HG02852 (cell line): ENCODE results near the gene GHR.
"Not testable (repeated sequence)": the region's sequence is repeated elsewhere in the genome, so short reads cannot be mapped to it uniquely, and the experiment has no call there.

Source experiments
- ATAC-seq: cut with Tn5 transposase; IDR thresholded peaks from one replicate; pipeline ENCODE4 v1.9.1; 2021; ENCODE audit warnings: mild to moderate bottlenecking, moderate library complexity; ENCODE audit not compliant: unreplicated experiment

Gene GHR

GRCh38 chr5:42638972-42639371 is 215.7 kb downstream of the GHR start:
- ATAC-seq: no peak

DNA sequence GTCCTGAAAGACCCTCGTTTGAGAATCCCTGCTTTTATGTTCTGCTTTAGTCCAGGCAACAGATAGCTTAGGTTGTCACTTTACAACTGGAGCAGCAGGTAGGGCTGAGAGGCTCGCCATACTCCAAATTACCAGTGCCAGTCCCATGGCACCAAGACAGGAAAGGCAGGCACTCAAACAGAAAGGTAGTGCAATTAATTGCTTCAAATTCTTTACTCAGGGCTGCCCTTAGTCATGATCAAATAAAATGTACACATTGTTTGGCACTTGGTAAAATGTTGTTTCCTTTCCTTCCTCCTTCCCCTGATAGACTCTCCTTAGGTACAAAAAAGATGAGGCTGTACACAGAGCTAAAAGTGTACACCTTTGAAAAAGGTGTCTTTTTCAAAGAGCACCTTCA is 217.6 kb downstream of the GHR start:
- ATAC-seq: no peak

DNA sequence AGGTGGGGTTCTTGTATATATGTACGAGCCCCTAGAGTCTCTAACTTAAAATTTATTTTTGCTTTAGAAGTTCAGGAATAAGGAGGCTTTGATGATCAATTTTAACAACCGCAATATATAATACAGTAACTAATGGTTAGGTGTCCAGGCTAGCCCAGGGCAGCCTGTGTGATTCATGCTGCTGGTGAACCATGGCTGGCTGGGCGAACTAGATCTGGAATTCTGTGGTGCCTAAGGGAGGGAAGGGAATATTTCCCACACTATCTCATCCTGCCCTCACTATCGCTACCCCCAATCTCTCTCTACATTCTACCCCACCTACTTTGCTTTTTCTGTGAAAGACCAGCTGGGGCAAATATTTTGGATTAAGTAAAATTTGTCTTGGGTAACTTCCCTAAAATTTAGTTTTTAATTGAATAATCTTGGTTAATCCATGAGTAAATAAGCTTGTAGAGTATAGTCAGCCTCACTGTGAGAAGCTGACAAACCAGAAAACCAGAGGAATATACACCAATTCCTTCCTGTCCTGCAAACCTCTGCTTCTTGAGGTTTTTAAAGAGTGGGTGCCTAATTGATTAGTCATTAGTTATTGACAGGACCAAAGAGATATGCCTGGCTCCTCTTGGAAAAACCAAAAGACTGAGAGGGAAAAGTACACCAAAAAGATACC is 218.2 kb downstream of the GHR start:
- no peak for ATAC-seq

GRCh38 chr5:42642006-42642405 is 218.8 kb downstream of the GHR start:
- no peak for ATAC-seq

- no peak for ATAC-seq
These were observed 220.1 kb downstream of the GHR start for GRCh38 chr5:42643360-42643759.

DNA sequence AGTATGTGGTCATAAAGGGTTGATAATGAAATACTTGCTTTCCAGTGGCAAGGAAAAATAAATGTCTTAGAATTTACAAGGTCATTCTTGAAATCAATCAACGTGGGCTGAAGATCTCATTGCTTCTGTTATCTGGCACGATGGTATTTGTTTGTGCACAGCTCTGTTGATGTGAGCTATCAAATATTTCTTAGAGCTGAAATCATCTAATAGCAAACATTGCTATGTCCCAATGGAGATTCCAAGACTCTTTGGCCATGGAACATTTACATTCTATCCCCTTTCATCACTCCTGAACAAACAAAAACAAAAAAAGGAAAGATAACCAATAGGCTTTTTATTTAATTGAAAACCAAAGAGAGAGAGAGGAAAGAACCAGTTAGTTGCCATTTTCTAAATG is 221.9 kb downstream of the GHR start:
- ATAC-seq: no peak

DNA sequence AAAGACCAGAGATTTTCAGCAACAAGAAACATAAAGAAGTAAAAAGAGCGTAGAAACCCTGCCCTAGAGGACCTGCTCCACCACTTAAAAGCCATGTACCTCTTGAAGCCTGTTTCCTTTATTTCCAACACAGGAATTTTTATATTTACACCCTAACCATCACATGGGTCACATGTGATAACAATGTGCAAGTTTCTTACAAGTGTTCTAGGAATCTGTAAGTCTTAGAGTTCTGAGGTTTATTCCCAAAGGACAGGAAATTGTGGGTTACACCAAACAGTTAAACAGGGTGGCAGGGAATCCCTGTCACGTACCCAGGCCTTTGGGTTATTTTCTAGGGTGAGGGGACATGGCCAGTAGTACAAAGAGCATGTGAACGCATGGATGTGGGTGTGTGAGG is 224.8 kb downstream of the GHR start:
- no peak for ATAC-seq

- no peak for ATAC-seq
These were observed 225.7 kb downstream of the GHR start for GRCh38 chr5:42648915-42649314.

DNA sequence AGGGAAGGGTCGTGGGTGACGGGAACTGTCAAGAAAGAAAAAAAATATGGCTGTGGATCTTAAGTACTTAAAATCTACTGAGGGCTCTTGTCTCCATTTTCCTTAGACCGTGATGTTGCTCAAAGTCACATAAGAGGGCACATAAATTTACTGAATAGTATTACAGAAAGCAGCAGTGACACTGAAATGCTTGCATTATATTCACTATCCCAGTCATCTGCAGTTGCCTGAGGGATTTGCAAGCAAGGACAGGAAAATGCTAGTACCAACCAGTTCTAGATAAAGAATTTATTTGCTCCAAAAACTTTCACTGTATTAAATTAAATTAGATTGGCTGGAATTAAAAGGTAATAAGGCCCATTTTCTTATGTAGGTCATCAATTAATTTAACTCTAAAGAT is 226.8 kb downstream of the GHR start:
- no peak for ATAC-seq

DNA sequence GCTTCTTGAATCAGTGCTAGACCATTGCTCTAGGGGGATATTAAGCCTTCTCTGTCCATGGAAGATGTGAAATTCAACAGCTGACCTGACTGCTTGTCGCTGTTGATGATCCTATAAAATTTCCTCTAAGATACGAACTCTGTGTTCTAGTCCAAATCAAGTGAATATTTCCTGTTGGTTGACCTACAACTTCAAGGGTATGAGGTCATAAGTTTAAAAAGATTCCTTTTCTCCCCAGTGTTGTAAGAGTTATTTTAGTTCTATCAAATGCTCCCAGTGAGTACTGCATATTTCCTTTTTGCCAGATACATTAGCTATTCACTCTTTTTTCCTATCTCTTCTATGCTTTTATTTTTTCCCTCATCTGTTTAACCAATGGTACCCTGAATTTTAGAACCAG is 230.5 kb downstream of the GHR start:
- no peak for ATAC-seq

DNA sequence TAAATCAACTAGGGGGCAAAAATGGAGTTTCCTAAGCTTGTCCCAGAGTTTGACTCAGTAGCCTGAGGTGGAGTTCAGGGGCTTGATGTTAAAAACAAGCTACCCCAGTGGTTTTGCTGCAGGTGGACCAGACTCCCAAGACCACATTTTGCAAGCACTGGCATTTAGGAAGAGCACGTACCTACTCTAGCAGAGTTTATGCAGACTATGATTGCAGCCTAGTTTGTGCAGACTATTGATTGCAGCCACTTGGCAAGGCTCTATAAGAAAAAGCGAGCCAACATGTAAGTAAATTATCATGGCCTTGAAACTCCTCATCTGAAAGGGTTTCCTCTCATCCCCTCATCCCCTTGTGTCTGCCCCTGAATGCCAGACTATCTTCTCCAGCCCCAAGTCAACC is 231.4 kb downstream of the GHR start:
- ATAC-seq: no peak

GRCh38 chr5:42655982-42656650 is 232.9 kb downstream of the GHR start:
- ATAC-seq: no peak

GRCh38 chr5:42656651-42657015 is 233.4 kb downstream of the GHR start:
- ATAC-seq: no peak

DNA sequence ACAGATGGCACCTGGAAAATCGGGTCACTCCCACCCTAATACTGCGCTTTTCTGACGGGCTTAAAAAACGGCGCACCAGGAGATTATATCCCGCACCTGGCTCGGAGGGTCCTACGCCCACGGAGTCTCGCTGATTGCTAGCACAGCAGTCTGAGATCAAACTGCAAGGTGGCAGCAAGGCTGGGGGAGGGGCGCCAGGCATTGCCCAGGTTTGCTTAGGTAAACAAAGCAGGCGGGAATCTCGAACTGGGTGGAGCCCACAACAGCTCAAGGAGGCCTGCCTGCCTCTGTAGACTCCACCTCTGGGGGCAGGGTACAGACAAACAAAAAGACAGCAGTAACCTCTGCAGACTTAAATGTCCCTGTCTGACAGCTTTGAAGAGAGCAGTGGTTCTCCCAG is 236.6 kb downstream of the GHR start:
- ATAC-seq: not testable (repeated sequence)

DNA sequence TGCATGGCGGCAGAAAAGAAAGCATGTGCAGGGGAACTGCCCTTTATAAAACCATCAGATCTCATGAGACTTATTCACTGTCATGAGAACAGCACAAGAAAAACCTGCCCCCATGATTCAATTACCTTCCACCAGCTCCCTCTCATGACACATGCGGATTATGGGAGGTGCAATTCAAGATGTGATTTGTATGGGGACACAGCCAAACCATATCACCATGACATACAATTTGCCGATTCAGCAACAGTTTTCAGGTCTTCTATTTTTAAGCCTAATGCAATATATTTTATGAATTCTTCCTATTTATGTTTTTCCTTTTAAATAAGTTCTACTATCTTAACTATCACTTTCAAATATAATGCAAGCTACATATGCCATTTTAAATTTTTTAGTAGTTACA is 242.6 kb downstream of the GHR start:
- no peak for ATAC-seq

DNA sequence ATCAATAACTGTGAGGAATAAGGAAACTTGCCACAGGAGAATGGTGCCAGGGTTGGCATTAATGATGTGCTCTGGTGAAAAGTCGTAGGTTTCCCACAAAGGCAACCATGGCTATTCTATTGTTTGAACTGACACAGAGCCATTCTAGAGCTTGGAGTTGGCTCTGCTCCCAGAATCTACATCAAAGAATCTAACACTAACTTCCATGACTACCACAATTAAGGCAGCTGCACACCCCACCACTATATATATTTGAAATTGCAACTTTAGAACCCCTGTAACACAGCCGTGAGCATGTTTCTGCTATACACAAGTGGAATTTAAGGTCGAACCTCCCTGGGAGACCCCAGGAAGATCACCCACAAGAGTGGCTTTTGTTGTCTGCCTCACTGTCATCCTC is 243.6 kb downstream of the GHR start:
- no peak for ATAC-seq

DNA sequence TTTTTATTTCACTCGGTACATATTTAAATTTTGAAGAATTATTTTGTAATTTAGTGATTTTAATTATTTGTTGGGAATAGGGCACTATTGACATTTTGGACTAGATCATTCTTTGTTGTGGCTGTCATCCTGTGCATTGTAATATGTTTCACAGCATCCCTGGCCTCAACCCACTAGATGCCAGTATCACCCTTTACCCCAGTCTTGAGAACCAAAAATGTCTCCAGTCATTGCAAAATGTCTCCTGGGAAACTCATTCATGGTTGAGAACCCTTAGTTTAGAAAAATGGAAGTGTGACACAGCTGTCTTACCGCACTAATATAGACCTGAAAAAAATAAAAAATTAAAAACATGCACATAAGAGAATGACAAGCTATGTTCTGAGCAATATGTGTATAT is 245.0 kb downstream of the GHR start:
- no peak for ATAC-seq

DNA sequence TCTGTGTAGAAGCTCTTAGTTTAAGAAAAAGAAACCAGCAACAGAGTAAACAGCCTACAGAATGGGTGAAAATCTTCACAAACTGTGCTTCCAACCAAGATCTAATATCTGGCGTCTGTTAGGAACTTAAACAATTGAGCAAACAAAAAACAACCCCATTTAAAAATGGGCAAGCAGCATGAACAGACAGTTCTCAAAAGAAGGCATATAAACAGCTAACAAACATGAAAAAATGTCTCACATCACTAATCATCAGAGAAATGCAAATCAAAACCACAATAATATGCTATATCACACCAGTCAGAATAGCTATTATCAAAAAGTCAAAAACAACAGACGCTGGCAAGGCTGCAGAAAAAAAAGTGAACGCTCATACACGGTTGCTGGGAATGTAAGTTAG is 249.7 kb downstream of the GHR start:
- no peak for ATAC-seq

DNA sequence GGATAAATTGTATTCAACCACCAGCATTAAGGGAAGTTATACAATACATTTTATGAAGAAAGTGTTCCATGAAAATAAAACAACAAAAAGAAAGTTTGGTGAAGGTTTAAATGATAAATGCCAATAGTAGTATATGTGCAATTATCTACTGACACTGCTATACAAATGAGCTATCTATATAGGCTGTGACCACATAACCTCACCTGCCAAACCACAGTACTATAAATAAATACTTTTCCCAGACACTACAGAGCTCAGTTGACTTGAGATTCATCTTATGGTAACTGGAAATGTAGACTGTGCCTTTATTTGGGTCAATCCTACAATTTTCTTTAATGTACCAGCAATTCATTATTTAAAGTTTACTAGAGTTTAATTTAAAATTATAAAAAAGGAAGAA is 252.4 kb downstream of the GHR start:
- no peak for ATAC-seq

GRCh38 chr5:42676362-42676761 is 253.1 kb downstream of the GHR start:
- ATAC-seq: no peak

DNA sequence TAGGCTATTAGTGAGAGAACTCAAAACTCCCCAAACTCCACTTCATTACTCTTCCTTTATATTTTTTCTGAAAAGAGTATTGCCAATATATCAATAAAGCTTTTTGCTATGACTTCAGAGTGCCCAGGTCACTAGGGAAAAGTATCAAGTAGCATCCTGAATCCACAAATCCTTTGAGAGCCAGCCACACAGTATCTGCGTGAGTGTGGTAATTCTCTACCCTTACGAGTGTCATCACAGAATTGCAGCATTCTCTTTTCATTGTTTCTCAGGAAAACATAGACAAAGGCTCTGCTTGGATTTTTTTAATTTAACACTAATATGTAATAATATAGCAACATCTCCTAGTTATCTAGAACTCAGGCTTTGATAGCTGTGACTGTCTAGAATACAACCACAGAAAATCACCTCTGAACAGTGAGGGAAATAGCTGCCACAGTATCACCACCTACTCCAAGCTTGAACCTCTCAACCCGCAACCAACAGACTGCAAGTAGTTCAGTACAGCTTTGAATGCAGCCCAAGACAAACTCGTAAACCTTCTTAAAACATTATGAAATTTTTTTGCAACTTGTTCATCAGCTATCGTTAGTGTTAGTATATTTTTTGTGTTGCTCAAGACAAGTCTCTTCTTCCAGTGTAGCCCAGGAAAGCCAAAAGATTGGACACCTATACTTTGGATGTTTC is 254.1 kb downstream of the GHR start:
- no peak for ATAC-seq

GRCh38 chr5:42680046-42680445 is 256.8 kb downstream of the GHR start:
- ATAC-seq: no peak
